Neural progenitor cell (in vitro differentiated cells): Measurements from ENCODE around the gene STK24.

ENCODE experiments used
- EZH2phosphoT487 ChIP-seq: fragments of 200-600 bp; sonication (generic); IDR thresholded peaks from 2 replicates; pipeline ENCODE4 v1.6.1; 2017; ENCODE audit warnings: antibody characterized with exemption
- TF ChIP-seq, protein P1 (sequence below): fragments of 200-600 bp; sonication (generic); IDR thresholded peaks from 2 replicates; pipeline ENCODE4 v1.5.1; 2017; ENCODE audit warnings: antibody characterized with exemption, mild to moderate bottlenecking

DNA sequence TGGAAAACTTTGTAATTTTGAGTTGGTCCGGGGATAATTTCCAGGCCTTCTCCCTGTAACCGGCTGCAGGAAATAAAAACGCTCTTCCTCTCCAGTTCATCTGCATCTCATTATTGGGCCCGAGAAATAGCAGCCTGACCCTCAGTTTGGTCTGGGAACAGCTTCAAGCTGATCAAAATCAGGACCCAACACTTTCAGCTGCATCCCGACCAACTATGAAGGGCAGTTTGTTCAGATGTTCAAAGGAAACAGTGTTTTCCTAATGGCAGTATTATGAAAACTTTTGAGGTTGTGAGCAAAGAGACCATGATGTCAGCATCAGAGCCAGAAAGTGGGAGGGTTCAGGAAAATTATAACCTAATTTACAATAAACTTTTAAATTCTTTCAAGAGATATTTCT lies 35.7 kb downstream of the STK24 start:
- TF ChIP-seq, protein P1, sequence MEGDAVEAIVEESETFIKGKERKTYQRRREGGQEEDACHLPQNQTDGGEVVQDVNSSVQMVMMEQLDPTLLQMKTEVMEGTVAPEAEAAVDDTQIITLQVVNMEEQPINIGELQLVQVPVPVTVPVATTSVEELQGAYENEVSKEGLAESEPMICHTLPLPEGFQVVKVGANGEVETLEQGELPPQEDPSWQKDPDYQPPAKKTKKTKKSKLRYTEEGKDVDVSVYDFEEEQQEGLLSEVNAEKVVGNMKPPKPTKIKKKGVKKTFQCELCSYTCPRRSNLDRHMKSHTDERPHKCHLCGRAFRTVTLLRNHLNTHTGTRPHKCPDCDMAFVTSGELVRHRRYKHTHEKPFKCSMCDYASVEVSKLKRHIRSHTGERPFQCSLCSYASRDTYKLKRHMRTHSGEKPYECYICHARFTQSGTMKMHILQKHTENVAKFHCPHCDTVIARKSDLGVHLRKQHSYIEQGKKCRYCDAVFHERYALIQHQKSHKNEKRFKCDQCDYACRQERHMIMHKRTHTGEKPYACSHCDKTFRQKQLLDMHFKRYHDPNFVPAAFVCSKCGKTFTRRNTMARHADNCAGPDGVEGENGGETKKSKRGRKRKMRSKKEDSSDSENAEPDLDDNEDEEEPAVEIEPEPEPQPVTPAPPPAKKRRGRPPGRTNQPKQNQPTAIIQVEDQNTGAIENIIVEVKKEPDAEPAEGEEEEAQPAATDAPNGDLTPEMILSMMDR = no peak
- TF ChIP-seq EZH2phosphoT487 = no peak
